ENCODE results near the gene ARHGAP15. TPM values are rescaled to one million over a fixed set of nuclear protein-coding genes. Genes with fewer than 3 reads are reported as not detected.

The ARHGAP15 gene
- total and polyA plus RNA-seq, 12 donors = 1.3 to 7.7 (median 2.8) TPM

DNA sequence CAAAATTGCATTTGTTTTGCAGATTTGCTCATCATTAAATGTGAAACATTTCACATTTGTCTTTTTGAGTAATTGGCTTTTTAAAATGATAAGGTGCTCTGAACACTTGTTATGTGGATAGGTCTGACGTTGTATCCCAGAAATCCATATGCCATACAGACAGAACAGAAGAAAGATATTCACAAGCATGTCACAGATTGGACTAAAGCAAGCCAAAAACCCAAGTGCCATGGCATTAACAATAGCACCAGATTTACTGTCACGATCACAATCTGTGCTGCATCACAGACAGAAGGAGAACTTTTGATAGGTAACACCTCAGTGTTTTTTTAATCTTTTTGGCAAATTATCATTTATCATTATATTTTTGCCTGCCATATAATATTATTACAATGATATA, 272.6 kb downstream of the ARHGAP15 start:
- DNase-seq (no peak), ATAC-seq (no peak)
- no peak overlapping the region for H3K27ac ChIP-seq
- peaks cover 0 to 20% (median 0%) of the 10 kb centered on the region in 9 donors for H3K4me1 ChIP-seq
- intact Hi-C loops (cut with DNase I) = no loop called here
- no peak overlapping the region for H3K4me3 ChIP-seq
- no peaks in the 10 kb centered on the region for H3K36me3 ChIP-seq
- WGBS, 2 donors = 67 to 82% methylated on average over 2 of the region's 2 CpGs
- no peak for TF ChIP-seq CTCF (IDR thresholded peaks at IDR 0.05)
- no peaks in the 10 kb centered on the region for H3K27me3 ChIP-seq
- H3K9me3 ChIP-seq = no peaks in the 10 kb centered on the region

DNA sequence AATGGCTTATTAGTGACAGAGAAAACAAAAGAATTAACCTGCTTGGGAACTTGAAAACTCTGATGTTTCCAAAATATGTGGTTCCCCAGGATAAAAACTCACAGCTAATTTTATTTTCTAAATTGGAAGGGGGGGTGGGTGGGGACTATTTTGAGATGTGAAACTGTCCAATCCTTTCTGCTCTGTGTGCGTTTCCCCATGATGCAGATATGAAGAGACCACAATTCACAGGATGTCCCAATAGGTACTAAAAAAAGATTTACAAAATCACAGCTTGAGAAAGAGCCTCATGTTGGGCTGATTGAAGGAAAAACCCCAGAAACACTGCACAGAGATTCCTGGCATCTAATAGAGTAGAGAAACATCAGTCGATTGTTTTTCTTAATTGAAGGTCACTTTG, 273.2 kb downstream of the ARHGAP15 start:
- H3K9me3 ChIP-seq = no peaks in the 10 kb centered on the region
- no peak for DNase-seq
- intact Hi-C loops (cut with DNase I) = no loop called here
- no peak for TF ChIP-seq CTCF (IDR thresholded peaks at IDR 0.05)
- no peak overlapping the region for H3K4me3 ChIP-seq
- H3K27ac ChIP-seq = no peak overlapping the region
- peaks cover 0 to 19% (median 0%) of the 10 kb centered on the region in 9 donors for H3K4me1 ChIP-seq
- H3K27me3 ChIP-seq = no peaks in the 10 kb centered on the region
- WGBS, 2 donors = 65 to 78% methylated on average over 2 of the region's 2 CpGs
- H3K36me3 ChIP-seq = no peaks in the 10 kb centered on the region
- ATAC-seq = no peak

- Histone ChIP-seq H3K36me3 (no peaks in the 10 kb centered on the region), H3K4me1 (no peaks in the 10 kb centered on the region), H3K27me3 (no peaks in the 10 kb centered on the region), H3K9me3 (no peaks in the 10 kb centered on the region), H3K4me3 (no peak overlapping the region), H3K27ac (no peak overlapping the region)
- 87 to 96% methylated on average over 3 of the region's 3 CpGs for WGBS, 2 donors
- no peak for TF ChIP-seq CTCF (IDR thresholded peaks at IDR 0.05)
- ATAC-seq = no peak
- intact Hi-C loops (cut with DNase I) = no loop called here
- no peak for DNase-seq
These were observed 281.1 kb downstream of the ARHGAP15 start for GRCh38 chr2:143410082-143410897.

DNA sequence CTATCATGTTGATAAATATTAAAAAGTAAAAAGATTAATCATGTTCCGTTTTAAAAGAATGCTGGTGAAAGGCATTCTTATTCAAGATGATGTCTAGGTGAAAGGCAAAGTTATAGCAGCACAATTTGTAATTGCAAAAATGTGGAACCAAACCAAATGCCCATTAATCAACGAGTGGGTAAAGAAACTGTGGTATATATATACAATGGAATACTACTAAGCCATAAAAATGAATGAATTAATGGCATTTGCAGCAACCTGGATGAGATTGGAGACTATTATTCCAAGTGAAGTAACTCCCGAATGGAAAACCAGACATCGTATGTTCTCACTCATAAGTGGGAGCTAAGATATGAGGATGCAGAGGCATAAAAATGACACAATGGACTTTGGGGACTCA, 286.4 kb downstream of the ARHGAP15 start:
- intact Hi-C loops (cut with DNase I) = no loop called here
- no peak for ATAC-seq
- Histone ChIP-seq H3K9me3 (peaks cover 0 to 6% (median 0%) of the 10 kb centered on the region in 11 donors), H3K4me1 (no peaks in the 10 kb centered on the region), H3K4me3 (no peak overlapping the region), H3K27me3 (no peaks in the 10 kb centered on the region), H3K27ac (no peak overlapping the region), H3K36me3 (no peaks in the 10 kb centered on the region)
- DNase-seq = no peak
- no peak for TF ChIP-seq CTCF (IDR thresholded peaks at IDR 0.05)
- WGBS, 2 donors = 88 to 91% methylated on average over 4 of the region's 4 CpGs

Data from heart right ventricle (tissue), 16 donors.